Gastrocnemius medialis (tissue), 4 donors: ENCODE measurements around the gene ASB1. TPM values are rescaled to one million over a fixed set of nuclear protein-coding genes. Genes with fewer than 3 reads are reported as not detected.
A peak's percentile ranks its signal among the peaks of the same experiment; 100 is the strongest.

ENCODE experiments used
- ATAC-seq, 2 donors: fragments of 150-250 bp; one replicate each; pipeline ENCODE4 v1.9.1; 2016
- DNase-seq, 2 donors: peaks; one replicate each; pipeline ENCODE4 v3.0.0-alpha.2; 2019
- H3K27ac ChIP-seq, 4 donors: fragments of 200-600 bp; sonication (generic); 1 replicate in 1 of 4; 2 replicates in 3 of 4; pipeline ENCODE4 v1.5.1; 2016 to 2018; ENCODE audit warnings: mild to moderate bottlenecking in 2 of 4, moderate library complexity in 1 of 4
- H3K27me3 ChIP-seq, 3 donors: fragments of 200-600 bp; sonication (generic) in 2 of 3; 1 replicate in 1 of 3; 2 replicates in 2 of 3; pipeline versions ENCODE4 v1.5.1 to v1.6.0; 2016 to 2019; ENCODE audit warnings: mild to moderate bottlenecking in 1 of 3, moderate library complexity in 1 of 3
- H3K36me3 ChIP-seq, 2 donors: fragments of 200-600 bp; sonication (generic) in 1 of 2; one replicate each; pipeline ENCODE4 v1.5.1; 2017 to 2018
- H3K4me1 ChIP-seq, 2 donors: fragments of 200-600 bp; sonication (generic) in 1 of 2; one replicate each; pipeline ENCODE4 v1.5.1; 2016 to 2017; ENCODE audit warnings: mild to moderate bottlenecking in 2 of 2
- H3K4me3 ChIP-seq, 4 donors: fragments of 200-600 bp; sonication (generic) in 3 of 4; 1 replicate in 1 of 4; 2 replicates in 3 of 4; pipeline ENCODE4 v1.5.1; 2016 to 2019; ENCODE audit warnings: mild to moderate bottlenecking in 2 of 4
- H3K9me3 ChIP-seq, 3 donors: fragments of 200-600 bp; sonication (generic) in 2 of 3; 1 replicate in 1 of 3; 2 replicates in 2 of 3; pipeline ENCODE4 v1.5.1; 2016 to 2019
- CTCF ChIP-seq, 5 experiments: fragments of 450-650 bp in 3 of 5; fragments of 200-600 bp in 2 of 5; sonication (generic) in 2 of 5; IDR thresholded peaks in 4 of 5; conservative IDR thresholded peaks in 1 of 5; 1 replicate in 4 of 5; 2 replicates in 1 of 5; pipeline ENCODE4 v1.5.1; 2016 to 2019; ENCODE audit warnings: antibody characterized with exemption in 5 of 5, mild to moderate bottlenecking in 3 of 5, moderate library complexity in 3 of 5
- POLR2A ChIP-seq, 2 donors: fragments of 450-650 bp; IDR thresholded peaks; one replicate each; pipeline ENCODE4 v1.6.1; 2017; ENCODE audit warnings: antibody characterized with exemption in 2 of 2, mild to moderate bottlenecking in 2 of 2, moderate library complexity in 2 of 2
- in situ Hi-C, 4 donors: fragments of 200-750 bp; cut with MboI; loops; one replicate each; pipeline versions ENCODE4 v1.15.0 to v1.8.0; 2017; ENCODE audit warnings: low sequenced_read_pairs in 4 of 4
- intact Hi-C: fragments of 100-400 bp; cut with DNase I; formaldehyde crosslinking; loops from one replicate; pipeline ENCODE4 v1.15.1; 2023; ENCODE audit warnings: low total_unique reads
- total RNA-seq, 4 donors: library from RNA; depleted of rRNA; stranded (reverse); fragments of >200 nt; gene quantifications; one replicate each; pipeline versions ENCODE4 v1.1.0 to v1.2.3, GENCODE V29; 2016

Gene ASB1
- total RNA-seq, 4 donors from 2014 or later, result 17.1 to 33.6 (median 26.3) TPM

DNA sequence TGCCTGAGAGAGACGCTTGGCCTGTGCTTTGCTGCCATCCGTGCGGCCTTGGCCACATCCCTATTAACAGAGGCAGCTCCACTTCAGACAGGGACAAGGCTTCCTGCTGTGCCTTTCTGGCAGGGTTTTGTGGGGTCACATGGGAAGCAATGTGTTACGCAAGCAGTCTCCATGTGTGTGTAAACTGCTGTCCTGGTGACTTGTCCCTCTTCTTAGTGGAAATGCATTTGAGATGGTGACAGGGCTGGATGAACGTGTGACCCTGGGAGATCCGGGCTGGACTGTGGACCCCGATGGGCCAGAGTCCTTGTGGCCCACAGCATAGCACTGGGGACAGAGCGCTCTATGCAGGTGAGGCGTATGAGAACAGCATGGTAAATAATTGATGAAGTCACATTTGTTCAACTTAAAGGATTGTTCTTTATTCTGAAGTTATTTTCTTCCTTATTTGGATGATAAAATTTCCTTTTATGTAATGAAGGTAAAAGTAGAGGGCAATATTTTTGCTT lies 23.2 kb downstream of the ASB1 start:
- DNase-seq, result peak; percentile 89 to 95
- in situ Hi-C loops (loop anchor here in 1 of 4 donors (25.0 kb wide), 1 partner anchor 88 kb away; no protein-coding TSS in a partner anchor), intact Hi-C loops (loop anchor here (1.0 kb wide), 1 partner anchor 9 kb away; no protein-coding TSS in a partner anchor)
- peak; percentile 94 to 98 for ATAC-seq
- Histone ChIP-seq H3K4me1 (peaks cover 19 to 21% of the 10 kb centered on the region in 2 donors), H3K36me3 (peaks cover 3 to 34% of the 10 kb centered on the region in 2 donors), H3K4me3 (peak overlapping the region in 2 of 4 donors; percentile 15 to 17), H3K27me3 (no peaks in the 10 kb centered on the region), H3K9me3 (no peaks in the 10 kb centered on the region), H3K27ac (peak overlapping the region; percentile 76 to 87 (median 82))
- TF ChIP-seq POLR2A (IDR thresholded peaks at IDR 0.05), result no peak
- TF ChIP-seq CTCF (IDR thresholded peaks at IDR 0.05 in 4 of 5, conservative IDR thresholded peaks at IDR 0.05 in 1 of 5), result no peak

DNA sequence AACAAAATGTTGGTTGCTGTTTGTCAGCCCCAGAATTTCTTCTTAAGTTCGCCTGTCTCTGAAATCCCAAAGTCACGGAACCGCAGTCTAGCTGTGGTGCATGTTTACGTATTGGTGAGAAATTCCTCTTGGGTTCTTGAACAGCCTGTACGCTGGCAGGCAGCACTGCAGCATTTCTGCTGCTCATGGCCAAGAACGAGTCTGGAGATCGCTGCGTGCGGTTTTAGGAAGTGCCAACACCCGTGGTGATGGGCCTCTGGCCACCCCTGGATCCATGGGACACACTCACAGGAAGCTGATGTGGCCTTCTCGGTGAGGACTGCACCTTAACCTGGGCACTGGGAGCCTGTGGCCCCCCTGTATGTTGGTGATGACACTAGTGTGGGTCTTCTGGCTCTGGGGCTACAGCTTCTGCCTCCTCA lies 23.7 kb downstream of the ASB1 start:
- ATAC-seq (peak; percentile 86 to 91), DNase-seq (peak; percentile 78 to 86)
- peak overlapping the region in 1 of 4 donors; percentile 17 for H3K4me3 ChIP-seq
- H3K4me1 ChIP-seq, result peaks cover 19 to 21% of the 10 kb centered on the region in 2 donors
- H3K27me3 ChIP-seq, result no peaks in the 10 kb centered on the region
- H3K27ac ChIP-seq, result peak overlapping the region; percentile 76 to 87 (median 82)
- intact Hi-C loops, result loop anchor here (1.0 kb wide), 1 partner anchor 9 kb away; no protein-coding TSS in a partner anchor
- in situ Hi-C loops, result loop anchor here in 1 of 4 donors (25.0 kb wide), 1 partner anchor 88 kb away; no protein-coding TSS in a partner anchor
- TF ChIP-seq POLR2A (IDR thresholded peaks at IDR 0.05) (no peak), CTCF (IDR thresholded peaks at IDR 0.05 in 4 of 5, conservative IDR thresholded peaks at IDR 0.05 in 1 of 5) (no peak)
- H3K9me3 ChIP-seq, result no peaks in the 10 kb centered on the region
- peaks cover 3 to 31% of the 10 kb centered on the region in 2 donors for H3K36me3 ChIP-seq

- intact Hi-C loops, result no loop called here
- DNase-seq (no peak), ATAC-seq (no peak)
- in situ Hi-C loops, result loop anchor here in 1 of 4 donors (25.0 kb wide), 1 partner anchor 92 kb away; no protein-coding TSS in a partner anchor
- no peak overlapping the region for H3K27ac ChIP-seq
- no peaks in the 10 kb centered on the region for H3K9me3 ChIP-seq
- H3K36me3 ChIP-seq, result peaks cover 0 to 10% of the 10 kb centered on the region in 2 donors
- H3K4me3 ChIP-seq, result no peak overlapping the region
- peaks cover 29 to 34% of the 10 kb centered on the region in 2 donors for H3K4me1 ChIP-seq
- TF ChIP-seq POLR2A (IDR thresholded peaks at IDR 0.05), result no peak
- TF ChIP-seq CTCF (IDR thresholded peaks at IDR 0.05 in 4 of 5, conservative IDR thresholded peaks at IDR 0.05 in 1 of 5), result no peak
- no peaks in the 10 kb centered on the region for H3K27me3 ChIP-seq
These were observed 27.1 kb downstream of the ASB1 start for GRCh38 chr2:238453842-238454241.

DNA sequence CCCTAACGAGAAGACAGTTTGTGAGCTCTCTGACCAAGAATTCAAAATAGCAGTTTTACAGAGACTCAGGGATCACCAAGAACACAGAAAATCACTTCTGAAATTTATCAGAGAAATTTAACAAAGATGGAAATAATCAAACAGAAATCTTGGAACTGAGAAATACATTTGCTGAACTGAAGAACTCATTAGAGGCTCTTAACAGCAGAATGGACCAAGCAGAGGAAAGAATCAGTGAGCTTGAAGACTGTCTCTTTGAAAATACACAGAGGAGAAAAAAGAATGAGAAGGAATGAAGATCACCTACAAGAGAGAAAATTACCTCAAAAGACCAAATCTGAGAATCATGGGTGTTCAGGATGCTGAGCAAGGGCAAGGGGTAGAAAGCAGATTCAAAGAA lies 29.7 kb downstream of the ASB1 start:
- Histone ChIP-seq H3K36me3 (peaks cover 0 to 10% of the 10 kb centered on the region in 2 donors), H3K27me3 (no peaks in the 10 kb centered on the region), H3K4me3 (no peak overlapping the region), H3K9me3 (no peaks in the 10 kb centered on the region), H3K27ac (no peak overlapping the region), H3K4me1 (peaks cover 17 to 32% of the 10 kb centered on the region in 2 donors)
- intact Hi-C loops (loop anchor here (5.0 kb wide), 1 partner anchor 146 kb away; no protein-coding TSS in a partner anchor), in situ Hi-C loops (loop anchor here in 1 of 4 donors (25.0 kb wide), 1 partner anchor 94 kb away; no protein-coding TSS in a partner anchor)
- ATAC-seq, result no peak
- TF ChIP-seq POLR2A (IDR thresholded peaks at IDR 0.05) (no peak), CTCF (IDR thresholded peaks at IDR 0.05 in 4 of 5, conservative IDR thresholded peaks at IDR 0.05 in 1 of 5) (no peak)
- DNase-seq, result no peak
